Keratinocyte (primary cell): ENCODE results near the gene MXD3.

Source experiments
- EZH2 ChIP-seq: IDR thresholded peaks from one replicate; pipeline ENCODE4 v1.6.1; 2012; ENCODE audit warnings: inconsistent platforms, mild to moderate bottlenecking, low read length, moderate library complexity
- TF ChIP-seq, protein P1 (sequence below), 3 experiments: IDR thresholded peaks in 1 of 3; conservative IDR thresholded peaks in 1 of 3; optimal IDR thresholded peaks in 1 of 3; 2 replicates in 2 of 3; 3 replicates in 1 of 3; pipeline versions ENCODE3 to v1.5.1; 2011; ENCODE audit warnings: low read length in 3 of 3, mild to moderate bottlenecking in 3 of 3, moderate library complexity in 2 of 3, control low read depth in 1 of 3, inconsistent platforms in 1 of 3; ENCODE audit not compliant: insufficient read depth in 2 of 3; ENCODE audit errors: extremely low read depth in 1 of 3

GRCh38 chr5:177293819-177294581, 17.7 kb downstream of the MXD3 start:
- TF ChIP-seq, protein P1, sequence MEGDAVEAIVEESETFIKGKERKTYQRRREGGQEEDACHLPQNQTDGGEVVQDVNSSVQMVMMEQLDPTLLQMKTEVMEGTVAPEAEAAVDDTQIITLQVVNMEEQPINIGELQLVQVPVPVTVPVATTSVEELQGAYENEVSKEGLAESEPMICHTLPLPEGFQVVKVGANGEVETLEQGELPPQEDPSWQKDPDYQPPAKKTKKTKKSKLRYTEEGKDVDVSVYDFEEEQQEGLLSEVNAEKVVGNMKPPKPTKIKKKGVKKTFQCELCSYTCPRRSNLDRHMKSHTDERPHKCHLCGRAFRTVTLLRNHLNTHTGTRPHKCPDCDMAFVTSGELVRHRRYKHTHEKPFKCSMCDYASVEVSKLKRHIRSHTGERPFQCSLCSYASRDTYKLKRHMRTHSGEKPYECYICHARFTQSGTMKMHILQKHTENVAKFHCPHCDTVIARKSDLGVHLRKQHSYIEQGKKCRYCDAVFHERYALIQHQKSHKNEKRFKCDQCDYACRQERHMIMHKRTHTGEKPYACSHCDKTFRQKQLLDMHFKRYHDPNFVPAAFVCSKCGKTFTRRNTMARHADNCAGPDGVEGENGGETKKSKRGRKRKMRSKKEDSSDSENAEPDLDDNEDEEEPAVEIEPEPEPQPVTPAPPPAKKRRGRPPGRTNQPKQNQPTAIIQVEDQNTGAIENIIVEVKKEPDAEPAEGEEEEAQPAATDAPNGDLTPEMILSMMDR (optimal IDR thresholded peaks at IDR 0.05 in 1 of 3, IDR thresholded peaks at IDR 0.05 in 1 of 3, conservative IDR thresholded peaks at IDR 0.05 in 1 of 3; ENCODE audit: extremely low read depth in 1 of 3, insufficient read depth in 2 of 3, low read length in 3 of 3) = no peak
- no peak for TF ChIP-seq EZH2
